Medulla oblongata (tissue), 1 donor: Measurements from ENCODE around the gene ERC1.
"Not testable (repeated sequence)": the region's sequence is repeated elsewhere in the genome, so short reads cannot be mapped to it uniquely, and the experiment has no call there.

Experiments
- DNase-seq: peaks from one replicate; pipeline ENCODE4 v3.0.0-alpha.2; 2015; ENCODE audit errors: extremely low spot score

The ERC1 gene

DNA sequence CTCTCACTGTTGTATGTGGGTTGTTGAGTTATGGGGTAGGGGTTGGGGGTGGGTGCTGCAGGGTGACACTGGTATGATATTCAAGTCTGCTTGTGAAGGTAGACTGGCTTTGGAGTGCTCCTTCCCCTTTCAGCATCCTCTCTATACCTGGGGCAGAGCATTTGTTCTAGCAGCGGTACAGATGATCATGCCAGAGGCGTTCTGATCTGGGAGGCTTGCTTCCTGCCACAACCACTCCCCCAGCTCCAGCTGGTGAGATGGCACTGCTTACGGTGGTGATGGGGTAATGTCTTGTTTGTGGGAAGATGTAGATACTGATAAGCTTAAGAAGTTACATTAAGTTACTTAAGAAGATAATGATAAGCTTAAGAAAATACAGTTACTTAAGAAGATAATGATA is 131.8 kb downstream of the ERC1 start:
- no peak for DNase-seq

GRCh38 chr12:1126091-1126490 is 135.1 kb downstream of the ERC1 start:
- DNase-seq, result no peak

- no peak for DNase-seq
Measured at GRCh38 chr12:1127021-1127420, 136.0 kb downstream of the ERC1 start.

GRCh38 chr12:1130164-1130563 is 139.1 kb downstream of the ERC1 start:
- no peak for DNase-seq

DNA sequence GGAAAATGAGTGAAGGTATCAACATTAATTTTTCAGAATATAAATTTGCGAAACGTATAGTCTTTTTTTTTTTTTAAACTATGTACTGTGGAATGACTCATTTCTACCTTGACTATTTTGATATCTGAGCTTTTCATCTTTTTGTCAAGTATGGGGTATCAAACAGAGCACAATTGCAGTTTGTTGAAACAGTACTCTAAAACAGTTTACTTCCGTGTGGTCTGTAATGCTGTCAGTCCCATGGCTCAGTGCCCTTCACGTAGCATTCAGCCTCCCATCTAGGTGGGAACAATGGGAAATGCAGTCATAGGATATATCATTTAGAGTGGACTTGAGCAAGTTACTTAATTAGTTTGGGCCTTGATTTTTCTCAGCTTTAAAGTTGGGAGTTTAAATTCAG is 139.5 kb downstream of the ERC1 start:
- no peak for DNase-seq

GRCh38 chr12:1131811-1132224 is 140.8 kb downstream of the ERC1 start:
- DNase-seq, result peak; percentile 63

- DNase-seq, result no peak
Measured at GRCh38 chr12:1132311-1132710, 141.3 kb downstream of the ERC1 start.

DNA sequence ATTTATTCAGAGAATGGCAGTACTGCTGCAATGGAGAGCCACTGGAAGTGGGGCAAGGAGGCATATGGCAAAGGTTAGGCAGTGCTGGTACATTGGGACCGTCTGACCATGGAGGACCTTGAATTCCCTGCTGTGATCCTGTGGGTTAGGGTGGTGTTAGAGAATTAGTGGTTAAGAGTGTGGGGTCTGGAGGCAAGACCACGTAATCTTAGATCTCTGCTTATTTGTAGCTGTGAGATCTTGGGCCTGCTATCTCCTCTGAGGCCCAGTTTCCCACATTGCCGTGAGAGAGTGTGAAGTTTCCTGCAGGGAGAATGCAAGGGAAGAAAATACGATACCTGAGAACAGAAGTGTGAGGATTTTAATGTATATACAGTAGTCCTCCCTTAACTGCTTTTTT is 147.7 kb downstream of the ERC1 start:
- DNase-seq, result no peak

DNA sequence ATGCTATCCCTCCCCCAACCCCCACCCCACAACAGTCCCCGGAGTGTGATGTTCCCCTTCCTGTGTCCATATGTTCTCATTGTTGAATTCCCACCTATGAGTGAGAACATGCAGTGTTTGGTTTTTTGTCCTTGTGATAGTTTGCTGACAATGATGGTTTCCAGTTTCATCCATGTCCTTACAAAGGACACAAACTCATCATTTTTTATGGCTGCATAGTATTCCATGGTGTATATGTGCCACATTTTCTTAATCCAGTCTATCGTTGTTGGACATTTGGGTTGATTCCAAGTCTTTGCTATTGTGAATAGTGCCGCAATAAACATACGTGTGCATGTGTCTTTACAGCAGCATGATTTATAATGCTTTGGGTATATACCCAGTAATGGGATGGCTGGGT is 155.7 kb downstream of the ERC1 start:
- not testable (repeated sequence) for DNase-seq

DNA sequence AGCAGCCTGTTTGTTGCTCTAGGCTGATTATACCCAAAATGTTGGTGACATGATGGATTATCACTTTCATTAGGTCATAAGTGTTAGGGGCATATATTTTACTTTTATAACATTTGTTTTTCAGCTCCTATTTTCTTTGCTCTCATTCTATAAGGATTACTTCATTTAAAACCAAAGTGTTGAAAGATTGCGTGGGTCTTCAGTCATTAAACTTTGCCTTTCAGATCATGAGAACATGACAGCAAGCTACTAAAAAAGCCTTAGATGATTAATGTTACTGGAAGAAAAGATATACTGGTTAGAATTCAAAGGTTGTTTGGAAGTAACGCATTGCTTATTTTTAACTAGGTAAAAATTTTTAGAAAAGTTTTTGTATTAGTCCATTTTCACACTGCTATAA is 156.8 kb downstream of the ERC1 start:
- no peak for DNase-seq

DNA sequence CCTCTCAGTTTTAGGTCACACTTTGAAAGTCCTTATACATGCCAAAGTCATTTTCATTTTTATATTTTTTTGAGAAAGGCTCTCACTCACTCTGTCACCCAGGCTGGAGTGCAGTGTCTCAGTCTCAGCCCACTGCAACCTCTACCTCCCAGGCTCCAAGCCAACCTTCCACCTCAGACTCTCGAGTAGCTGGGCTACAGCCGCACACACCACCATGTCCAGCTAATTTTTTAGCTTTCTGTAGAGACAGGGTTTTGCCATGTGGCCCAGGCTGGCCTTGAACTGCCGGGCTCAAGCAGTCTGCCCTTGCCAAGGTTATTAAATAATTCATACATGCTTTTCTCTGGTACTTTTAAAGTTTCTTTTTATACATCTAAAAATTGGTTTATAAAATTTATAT is 166.0 kb downstream of the ERC1 start:
- no peak for DNase-seq

- no peak for DNase-seq
Measured at GRCh38 chr12:1161197-1161596, 170.2 kb downstream of the ERC1 start.

DNA sequence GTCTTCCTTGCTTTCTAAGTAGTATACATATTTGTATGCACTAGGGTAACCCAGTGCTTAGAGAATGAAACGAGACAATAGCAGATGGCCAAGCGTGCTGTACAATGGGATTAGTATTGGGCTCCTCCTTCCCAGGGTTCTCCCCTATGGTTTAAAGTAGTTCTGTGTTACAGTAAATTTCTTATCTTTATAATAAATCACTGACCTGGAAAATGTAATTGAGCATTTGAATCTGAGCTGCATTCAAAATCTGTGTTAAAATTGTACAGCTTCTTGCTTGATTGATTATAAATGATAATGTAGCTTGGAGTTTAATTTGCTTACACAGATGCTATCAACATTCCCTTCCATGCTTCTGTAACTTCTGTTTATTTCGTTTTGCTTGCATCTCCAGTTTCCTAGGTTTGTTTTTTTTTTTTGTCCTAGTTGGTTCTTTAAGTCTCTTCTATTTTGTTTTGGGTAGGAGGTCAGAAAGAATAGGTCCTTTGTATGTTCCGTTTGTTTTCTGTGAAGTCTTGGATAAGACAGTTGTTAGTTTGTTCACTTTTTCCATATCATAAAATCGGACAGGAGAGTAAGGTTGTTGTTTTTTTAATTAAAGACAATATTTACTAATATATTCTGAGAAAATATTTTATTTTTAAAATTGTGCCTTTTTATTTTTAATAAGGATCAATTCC is 171.2 kb downstream of the ERC1 start:
- peak; percentile 48 for DNase-seq

GRCh38 chr12:1167784-1168183 is 176.8 kb downstream of the ERC1 start:
- no peak for DNase-seq

- DNase-seq, result no peak
Measured at GRCh38 chr12:1170411-1170810, 179.4 kb downstream of the ERC1 start.

DNA sequence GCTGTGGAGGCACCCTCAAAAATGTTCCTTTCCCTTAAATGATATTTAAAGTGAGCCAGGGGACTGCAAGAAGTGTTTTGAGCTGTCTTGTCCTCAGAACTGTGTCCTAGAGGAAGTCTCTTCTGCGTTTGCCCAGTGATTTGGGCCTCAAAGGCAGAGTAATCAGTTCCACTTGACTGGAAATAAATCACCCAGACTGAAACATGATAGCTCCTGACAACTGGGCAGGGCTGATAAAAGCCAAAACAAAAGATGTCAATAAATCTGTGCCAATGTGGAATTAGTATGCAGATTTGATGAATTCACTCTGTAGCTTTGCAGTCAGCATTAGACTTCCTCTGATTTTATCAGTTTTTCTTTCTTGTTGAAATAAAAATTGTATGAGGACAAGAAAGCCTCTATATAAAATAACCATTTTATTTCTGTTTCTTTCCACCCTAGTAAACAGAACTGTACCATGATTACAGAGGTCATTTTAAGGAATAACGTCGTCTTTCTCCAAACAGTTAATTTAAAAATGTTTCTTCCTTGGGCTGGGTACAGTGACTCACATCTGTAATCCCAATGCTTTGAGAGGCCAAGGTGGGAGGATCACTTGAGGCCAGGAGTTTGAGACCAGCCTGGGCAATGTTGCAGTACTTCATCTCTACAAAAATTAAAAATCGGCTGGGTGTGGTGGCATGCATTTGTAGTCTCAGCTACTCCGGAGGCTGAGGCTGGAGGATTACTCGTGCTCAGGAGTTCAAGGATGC is 180.8 kb downstream of the ERC1 start:
- DNase-seq, result no peak

DNA sequence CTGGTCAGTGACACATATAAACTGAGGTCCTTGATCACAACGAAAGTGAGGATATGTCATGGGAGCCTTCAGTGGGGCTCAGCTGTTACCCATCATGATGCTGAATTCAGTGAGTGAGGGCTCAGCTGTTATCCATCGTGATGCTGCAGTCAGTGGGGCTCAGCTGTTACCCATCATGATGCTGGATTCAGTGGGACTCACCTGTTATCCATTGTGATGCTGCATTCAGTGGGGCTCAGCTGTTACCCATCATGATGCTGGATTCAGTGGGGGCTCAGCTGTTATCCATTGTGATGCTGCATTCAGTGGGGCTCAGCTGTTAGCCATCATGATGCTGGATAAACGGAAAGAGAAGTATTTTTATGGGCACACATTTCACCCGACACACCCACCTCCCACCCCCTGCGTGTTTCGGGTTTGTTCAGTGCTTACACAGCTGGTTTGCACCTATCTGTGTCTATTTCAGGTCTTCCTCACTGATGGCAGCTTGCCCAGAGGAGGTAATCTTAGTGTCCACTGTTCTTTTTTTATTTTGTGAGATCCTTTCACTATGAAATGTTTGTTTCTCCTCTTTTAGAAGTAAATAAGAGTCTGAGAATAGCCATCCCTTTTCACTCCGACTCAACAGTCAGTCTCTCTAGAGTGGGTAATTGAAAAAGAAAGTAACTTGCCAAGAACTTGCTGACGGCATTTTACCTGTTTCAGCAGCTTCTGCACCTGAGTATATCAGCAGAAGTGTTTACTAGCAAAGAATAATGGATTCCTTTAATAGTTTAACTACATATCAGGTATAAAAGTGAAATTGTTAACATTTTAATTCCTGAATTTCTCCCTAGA is 183.0 kb downstream of the ERC1 start:
- no peak for DNase-seq

- no peak for DNase-seq
Measured at GRCh38 chr12:1174659-1175058, 183.6 kb downstream of the ERC1 start.

DNA sequence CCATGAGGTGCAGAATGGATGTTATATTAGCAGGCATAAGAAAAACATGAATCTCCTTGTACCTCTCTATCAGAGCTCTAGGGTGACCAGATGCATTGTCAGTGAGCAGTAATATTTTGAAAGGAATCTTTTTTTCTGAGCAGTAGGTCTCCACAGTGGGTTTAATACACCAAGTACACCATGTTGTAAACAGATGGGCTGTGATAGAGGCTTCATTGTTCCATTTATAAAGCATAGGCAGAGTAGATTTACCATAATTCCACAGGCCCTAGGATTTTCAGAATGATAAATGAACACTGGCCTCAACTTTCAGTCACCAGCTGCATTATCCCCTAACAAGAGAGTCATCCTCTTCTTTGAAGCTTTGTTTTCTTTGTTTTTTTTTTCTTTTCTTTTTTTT is 185.2 kb downstream of the ERC1 start:
- no peak for DNase-seq

- no peak for DNase-seq
Measured at GRCh38 chr12:1179128-1179527, 188.1 kb downstream of the ERC1 start.

- DNase-seq, result no peak
Measured at GRCh38 chr12:1182069-1182468, 191.0 kb downstream of the ERC1 start.

DNA sequence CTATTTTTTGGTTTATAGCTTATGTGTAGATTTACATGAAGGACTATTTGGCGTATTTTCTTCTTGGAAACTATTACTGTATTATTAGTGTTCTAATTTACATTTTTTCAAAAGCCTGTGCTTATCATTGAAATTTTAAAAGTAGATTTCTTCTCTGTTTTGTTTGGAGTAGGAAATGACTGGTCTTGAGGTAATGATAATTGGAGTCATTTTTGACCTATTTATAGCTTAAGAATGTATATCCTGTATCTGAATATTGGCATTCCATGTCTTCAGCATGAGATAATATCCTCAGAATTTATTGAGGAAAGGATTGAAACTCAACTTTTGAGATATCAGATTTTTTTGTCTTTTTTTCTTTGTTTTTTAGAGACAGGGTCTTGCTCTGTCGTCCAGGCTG is 193.4 kb downstream of the ERC1 start:
- no peak for DNase-seq
